HG03575 (cell line): ENCODE results near the gene PML.
"Not testable (repeated sequence)": the region's sequence is repeated elsewhere in the genome, so short reads cannot be mapped to it uniquely, and the experiment has no call there.

Source experiments
- ATAC-seq: cut with Tn5 transposase; IDR thresholded peaks from one replicate; pipeline ENCODE4 v1.9.1; 2021; ENCODE audit not compliant: unreplicated experiment, insufficient number of reproducible peaks, low FRiP score; ENCODE audit errors: extremely low read depth

PML gene

DNA sequence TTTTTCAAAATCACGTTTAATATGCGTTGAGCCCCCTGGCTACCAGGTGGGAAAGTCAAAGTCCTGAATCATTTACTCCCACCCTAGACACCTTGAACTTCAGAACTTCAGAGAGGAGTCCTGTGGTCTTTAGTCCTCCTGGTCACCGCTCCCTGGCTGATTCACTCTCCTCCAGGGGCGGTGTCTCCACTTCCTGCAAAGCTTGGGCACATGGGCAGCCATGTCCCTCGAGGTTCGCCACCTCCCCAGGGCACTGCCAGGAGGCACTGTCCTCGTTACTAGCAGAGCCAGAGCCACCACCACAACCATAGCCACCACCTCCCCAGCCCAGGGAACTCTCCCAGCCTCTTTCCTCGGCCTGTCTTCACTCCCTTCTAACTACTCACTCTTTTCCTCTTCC, 37.2 kb upstream of the PML start:
- no peak for ATAC-seq

DNA sequence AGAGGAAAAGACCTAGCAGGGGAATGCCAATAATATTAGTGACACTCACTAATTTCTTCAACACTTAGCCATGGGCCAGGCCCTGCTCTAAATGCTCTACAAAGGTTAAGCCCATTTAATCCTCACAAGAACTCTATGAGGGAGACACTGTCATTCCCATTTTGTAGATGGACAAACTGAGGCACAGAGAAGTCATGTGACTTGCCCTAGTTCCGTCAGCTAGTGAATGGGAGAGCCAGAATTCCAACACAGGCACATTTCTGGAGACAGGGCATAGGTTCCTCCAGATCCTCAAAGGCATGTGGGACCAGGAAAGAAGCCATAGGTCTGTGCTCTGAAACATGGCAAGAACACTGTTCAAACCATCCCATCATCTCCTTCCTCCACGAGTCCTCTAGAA, 36.7 kb upstream of the PML start:
- ATAC-seq: no peak

DNA sequence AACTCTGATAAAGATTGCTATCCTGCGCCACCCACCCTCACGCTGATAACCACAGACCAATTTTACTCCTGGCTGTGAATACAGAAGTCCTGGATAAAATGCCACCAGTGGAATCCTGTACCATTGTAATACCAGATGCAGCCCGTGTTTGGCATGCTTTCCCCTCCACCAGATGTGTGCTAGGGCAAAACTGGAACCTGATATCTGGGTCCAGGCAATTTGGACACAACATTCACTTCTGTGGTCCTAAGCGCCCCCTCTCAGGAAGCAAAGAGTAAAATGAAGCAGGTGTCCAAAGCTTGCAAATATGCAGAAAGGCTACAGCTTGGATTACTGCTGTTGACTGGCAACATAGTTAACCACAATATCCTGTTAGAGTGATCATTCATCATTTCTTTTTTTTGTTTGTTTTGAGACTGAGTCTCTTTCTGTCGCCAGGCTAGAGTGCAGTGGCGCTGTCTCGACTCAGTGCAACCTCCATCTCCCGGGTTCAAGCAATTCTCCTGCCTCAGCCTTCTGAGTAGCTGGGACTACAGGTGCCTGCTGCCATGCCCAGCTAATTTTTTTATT, 35.4 kb upstream of the PML start:
- ATAC-seq: no peak

DNA sequence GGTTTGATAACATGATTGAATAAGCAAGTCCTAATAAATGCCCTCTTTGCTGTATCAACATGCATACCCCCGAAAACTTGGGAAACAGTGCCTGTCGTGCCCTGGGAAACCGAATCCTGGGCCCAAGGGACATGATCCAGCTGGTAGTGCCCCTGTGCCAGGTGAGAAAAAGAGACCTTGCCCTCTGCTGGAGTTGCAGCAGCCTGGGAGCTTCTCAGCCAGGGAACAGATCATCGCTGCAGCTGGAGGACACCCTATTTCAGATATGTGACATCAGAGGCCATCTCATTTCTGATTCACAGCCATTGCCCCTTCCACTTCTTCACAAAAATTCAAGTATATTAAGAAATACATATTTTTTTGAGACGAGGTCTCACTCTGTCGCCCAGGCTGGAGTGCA, 34.7 kb upstream of the PML start:
- ATAC-seq: no peak

DNA sequence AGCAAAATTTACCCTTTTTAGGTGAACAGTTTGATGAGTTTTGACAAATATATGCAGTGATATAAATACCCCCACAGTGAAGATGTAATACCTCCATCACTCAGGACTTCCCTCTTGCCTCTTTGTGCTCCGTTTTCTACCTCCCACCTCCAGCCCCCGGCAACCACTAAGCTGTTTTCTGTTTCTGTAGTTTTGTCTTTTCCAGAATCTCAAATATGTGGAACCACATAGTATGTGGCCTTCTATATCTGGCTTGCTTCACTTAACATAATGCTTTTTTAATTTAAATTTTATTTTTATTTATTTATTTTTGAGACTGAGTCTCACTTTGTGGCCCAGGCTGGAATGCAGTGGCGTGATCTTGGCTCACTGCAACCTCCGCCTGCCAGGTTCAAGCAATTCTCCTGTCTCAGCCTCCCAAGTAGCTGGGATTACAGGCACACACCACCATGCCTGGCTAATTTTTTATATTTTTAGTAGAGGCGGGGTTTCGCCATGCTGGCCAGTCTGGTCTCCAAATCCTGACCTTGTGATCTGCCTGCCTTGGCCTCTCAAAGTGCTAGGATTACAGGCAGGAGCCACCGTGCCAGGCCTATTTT, 33.9 kb upstream of the PML start:
- not testable (repeated sequence) for ATAC-seq

DNA sequence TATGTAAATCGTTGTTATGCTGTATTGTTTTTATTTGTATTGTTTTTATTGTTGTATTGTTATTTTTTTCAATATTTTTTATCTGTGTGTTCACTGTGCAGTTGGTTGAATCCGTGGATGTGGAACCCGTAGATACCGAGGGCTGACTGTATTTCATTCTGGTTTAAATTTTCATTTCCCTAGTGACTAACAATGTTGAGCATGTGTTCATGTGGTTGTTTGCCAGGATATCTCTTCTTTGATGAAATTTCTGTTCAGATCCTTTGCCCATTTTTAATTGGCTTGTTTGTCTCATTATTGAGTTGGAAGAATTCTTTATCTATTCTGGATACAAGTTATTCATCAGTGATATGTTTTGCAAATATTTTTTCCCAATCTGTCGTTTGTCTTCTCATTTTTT, 32.1 kb upstream of the PML start:
- ATAC-seq: no peak

DNA sequence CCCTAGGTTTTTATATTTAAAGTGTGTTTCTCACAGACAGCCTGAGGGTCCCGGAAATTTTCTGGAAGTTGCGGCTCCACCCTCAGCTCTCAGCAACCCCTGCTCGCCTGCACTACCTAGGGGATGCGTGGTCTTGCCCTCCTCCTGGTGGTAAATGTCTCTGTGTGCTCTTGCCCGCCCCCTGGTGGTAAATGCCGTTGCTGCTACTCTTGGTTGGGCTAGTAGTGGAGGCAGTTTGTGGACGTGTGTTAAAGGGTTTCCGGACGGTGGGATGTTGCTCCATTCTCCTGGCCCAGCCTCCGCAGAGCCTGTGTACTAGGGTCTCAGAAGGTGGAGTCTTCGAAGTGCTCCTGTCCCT, 29.8 kb upstream of the PML start:
- no peak for ATAC-seq

DNA sequence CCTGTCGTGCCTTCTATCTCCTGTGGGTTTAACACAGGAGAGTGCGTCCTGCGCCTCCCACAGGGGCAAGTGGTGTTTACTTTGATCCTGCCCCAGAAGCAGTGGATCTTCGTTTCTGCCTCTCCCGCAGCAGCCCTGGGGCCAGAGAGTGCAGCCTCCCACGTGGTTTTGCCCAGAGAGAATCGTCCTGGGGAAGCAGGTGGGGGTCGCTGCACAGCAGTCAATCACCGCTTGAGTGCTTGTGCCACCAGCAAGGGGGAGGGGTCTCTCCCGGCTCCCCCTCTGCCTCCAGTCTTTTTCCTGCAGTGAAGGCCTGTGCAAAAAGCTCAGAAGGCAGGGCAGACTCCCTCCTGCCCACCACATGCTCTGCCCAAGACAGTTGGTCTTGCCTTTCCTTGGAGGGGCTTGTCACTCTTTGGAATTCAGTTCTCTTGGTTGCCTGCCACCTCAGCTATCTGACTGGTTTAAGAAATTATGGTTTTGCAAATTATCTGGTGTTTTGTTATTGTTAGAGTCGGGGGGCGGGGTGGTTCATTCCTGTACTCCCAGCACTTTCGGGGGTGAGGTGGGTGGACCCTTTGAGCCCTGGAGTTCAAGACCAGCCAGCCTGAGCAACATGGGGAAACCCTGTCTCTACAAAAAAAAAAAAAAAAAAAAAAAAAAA, 29.3 kb upstream of the PML start:
- ATAC-seq: no peak

DNA sequence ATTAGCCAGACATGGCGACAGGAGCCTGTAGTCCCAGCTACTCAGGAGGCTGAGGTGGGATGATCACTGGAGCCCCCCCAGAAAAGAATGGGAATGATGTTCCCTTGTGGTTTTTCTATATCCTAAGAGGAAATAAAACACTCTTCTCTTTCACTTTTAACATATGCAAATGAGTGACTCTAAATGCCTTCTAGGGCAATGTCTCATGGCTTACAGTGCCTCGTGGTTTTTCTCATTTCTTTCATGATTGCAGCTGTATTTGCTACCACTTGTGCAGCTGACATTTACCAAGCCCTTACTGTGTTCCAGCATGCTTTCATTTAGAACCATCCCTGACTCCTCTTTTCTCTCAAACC, 28.8 kb upstream of the PML start:
- ATAC-seq: no peak

DNA sequence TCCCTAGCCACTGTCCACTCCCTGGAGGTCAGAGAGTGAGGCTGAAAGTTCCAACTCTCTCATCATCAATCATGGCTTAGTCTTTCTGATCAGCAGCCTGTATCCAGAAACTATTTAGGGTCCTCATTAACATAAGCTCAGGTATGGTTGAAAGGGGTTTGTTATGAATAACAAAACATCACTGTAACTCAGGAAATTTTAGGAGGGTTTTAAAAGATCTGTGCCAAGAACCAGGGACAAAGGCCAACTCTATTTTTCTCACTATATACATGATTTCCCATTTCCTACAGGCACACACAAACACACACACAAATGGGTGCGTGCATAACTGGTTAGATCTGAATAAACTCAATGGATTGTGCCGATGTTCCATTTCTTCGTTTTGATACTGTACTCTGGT, 26.1 kb upstream of the PML start:
- ATAC-seq: no peak

DNA sequence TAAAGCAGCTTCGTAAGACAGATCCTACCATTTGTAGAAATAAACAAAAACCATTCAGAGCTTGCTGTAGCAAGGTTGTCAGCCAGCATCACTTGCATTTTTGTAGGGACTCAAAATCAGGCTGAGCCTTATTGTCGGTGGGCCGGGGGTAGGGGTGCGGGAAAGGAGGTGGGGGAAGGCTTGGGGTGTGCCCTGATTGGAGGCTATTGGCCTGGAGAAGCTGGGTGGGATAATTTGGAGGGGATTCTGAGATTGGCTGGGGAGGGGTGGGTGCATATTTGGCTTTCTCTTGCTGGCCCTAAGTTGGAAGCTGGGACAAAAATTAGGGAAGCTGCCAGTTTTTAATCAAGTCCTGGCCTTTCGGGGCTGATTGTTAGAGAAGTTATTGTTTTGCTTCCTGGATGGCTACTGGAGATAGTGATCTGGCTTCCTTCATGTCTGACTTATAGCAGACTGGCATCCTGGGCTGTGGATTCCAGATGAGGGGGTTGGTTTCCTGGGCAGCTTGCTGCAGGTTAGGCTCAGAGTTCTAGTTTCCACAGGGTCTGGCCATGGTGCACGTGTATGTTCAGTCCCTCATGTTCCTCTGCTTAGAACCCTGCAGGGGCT, 25.3 kb upstream of the PML start:
- no peak for ATAC-seq

DNA sequence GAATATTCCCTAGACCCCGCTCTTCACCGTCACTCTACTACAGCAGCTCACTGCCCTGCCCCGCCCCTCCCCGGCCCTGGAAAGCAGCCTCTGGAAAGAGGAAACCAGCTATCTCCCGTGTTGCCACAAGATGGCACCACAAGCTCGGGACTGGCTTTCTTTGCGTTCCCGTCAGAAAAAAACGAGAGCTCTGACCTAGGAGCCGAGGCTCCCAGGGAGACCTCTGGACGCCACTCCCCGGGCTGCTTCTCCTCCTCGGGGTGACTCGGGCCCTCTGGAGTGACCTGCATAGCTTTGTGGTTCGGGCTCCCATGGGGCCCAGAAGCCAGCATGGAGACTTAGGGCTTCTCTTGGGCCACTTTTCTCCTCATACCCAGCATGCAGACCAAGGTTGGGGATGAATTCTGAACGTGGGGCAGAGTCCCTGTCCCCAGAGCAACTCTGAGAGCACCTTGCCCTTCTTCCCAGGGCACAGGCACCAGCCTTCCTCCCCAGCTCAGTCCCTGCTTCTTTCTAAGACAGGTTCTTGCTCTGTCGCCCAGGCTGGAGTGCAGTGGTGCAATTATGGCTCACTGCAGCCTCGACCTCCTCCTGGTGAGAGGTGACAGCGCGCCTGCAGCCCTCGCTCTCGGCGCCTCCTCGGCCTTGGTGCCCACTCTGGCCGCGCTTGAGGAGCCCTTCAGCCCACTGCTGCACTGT, 21.4 kb upstream of the PML start:
- no peak for ATAC-seq

DNA sequence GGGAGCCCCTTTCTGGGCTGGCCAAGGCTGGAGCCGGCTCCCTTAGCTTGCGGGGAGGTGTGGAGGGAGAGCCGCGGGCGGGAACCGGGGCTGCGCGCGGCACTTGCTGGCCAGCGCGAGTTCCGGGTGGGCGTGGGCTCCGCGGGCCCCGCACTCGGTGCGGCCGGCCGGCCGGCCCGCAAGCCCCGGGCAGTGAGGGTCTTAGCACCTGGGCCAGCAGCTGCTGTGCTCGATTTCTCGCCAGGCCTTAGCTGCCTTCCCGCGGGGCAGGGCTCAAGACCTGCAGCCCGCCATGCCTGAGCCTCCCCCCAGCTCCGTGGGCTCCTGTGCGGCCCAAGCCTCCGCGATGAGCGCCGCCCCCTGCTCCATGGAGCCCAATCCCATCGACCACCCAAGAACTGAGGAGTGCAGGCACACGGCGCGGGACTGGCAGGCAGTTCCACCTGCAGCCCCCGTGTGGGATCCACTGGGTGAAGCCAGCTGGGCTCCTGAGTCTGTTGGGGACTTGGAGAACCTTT, 20.8 kb upstream of the PML start:
- not testable (repeated sequence) for ATAC-seq

DNA sequence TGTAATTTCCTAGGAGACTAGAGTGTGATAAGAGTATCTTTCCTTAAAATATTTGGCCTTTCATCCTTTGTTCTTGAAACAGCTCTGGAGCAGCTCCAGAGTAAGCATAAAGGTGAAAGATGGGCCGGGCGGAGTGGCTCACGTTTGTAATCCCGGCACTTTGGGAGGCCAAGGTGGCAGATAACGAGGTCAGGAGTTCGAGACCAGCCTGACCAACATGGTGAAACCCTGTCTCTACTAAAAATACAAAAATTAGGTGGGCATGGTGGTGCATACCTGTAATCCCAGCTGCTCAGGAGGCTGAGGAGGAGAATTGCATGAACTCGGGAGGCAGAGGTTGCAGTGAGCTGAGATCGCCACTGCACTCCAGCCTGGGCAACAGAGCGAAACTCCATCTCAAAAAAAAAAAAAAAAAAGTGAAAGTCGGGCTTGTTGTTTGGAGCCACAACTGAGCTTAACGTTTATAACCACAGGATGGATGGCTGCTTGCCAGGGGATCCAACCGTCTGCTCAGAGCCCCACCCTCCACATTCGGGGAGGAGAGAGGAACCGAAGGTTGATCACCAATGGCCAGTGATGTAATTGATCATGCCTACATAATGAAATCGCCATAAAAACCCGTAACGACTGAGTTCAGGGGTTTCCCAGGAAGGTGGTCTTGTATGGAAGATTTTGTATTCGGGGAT, 18.9 kb upstream of the PML start:
- ATAC-seq: not testable (repeated sequence)

DNA sequence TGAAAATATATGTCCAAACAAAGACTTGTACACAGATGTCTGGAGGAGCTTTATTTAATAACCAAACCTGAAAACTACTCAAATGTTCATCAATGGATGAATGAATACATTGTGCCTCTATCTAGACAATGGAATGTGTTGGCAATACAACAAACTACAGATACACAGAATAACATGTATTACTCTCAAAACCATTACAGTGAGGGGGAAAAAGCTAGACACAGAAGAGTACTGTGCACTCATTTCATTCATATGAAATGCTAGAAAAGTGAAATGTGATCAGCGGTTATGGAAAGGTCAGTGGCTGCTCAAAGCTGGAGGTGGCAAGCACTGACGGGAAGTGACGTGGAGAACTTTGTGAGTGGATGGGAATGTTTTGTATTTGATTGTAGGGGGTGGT, 15.6 kb upstream of the PML start:
- ATAC-seq: no peak

DNA sequence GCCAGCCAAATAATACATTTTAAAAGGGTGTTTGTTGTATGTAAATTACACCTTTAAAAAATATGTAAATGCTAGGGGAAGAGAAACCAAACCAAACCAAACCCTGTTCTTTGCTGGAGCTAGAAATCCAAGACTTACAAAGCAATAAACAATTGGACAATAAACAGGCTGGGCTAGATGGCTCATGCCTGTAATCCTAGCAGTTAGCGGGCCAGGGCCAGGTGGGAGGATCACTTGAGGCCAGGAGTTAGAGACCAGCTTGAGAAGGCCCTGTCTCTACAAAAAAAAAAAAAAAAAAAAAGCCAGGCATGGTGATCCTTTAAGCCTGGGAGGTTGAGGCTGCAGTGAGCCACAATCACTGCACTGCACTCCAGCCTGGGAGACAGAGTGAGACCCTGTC, 14.9 kb upstream of the PML start:
- no peak for ATAC-seq

DNA sequence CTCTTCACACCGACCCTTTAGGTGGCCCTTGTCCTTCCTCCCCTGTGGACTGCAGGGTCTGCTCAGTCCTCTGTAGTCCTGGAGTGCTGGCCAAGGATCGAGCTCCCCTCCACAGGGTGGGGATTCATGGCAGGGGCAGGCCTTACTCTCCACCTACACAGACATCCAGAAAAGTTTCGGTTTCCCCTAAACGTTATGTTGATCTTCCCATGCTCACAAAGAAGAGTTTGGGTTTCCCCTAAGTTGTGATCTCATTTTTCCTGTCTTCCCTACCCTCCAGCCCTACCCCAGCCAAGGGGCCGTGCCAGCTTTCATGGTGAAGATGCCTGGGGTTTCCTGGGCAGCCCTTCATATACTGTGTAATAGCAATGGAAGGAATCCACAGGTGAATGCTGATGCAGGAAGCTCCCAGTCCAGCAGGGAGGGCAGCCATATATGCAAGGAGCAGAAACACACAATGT, 12.7 kb upstream of the PML start:
- ATAC-seq: no peak

DNA sequence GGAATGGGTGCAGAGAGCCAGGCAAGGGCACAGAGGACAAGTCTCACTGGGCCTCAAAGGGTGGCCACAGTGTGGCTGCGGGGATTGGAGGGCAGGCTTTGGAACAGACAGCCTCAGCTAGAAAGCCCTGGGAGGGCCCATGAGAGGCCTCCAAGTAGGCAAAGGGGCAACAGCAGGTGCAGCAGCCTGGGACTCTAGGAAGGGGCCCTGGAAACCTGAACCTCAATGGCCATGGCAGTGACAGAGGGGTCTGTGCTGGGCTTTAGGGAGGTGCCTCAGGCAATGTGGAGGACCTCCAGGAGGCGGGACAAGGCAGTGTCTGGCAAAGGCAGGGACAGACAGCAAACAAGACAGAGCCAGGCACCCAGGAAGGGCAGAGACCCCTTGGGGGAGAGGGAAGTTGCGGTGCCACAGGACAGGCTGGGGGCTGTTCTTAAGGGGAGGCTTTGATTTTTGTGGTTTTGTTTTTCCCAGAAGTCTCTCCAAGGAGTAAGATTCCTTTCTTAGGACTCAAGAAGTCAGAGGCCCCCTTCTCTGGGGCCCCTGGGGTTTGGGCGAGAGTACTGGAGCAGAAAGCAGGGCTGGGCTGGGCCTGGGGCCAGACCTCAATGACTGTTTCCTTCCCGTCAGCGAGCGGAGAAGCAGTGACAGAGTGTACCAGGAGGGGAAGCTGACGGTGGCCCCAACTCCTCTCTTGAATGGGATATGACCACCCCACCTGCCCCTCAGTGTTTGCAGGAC, 12.1 kb upstream of the PML start:
- ATAC-seq: no peak
